ENCODE data around the gene ZDHHC14.

- TF ChIP-seq CTCF (IDR thresholded peaks at IDR 0.05) (no peak), POLR2A (IDR thresholded peaks at IDR 0.05) (no peak)
Measured at GRCh38 chr6:157586476-157587126, 205.6 kb downstream of the ZDHHC14 start.

Data from thyroid gland (tissue), 4 donors.